Effector memory CD4-positive, alpha-beta T cell (primary cell): ENCODE data around the gene CDS2.

Experiments used
- DNase-seq, 3 donors: peaks; one replicate each; pipeline ENCODE4 v3.0.0-alpha.2; 2020
- H3K27ac ChIP-seq: 2 replicates; pipeline ENCODE4 v1.7.0; 2013; ENCODE audit warnings: mild to moderate bottlenecking, low read length, moderate library complexity; ENCODE audit not compliant: insufficient read depth, poor library complexity, severe bottlenecking
- H3K27me3 ChIP-seq: replicated peaks from 2 replicates; pipeline ENCODE4 v1.7.0; 2013; ENCODE audit warnings: mild to moderate bottlenecking, low read length; ENCODE audit not compliant: insufficient read depth, control insufficient read depth, poor library complexity, severe bottlenecking
- H3K36me3 ChIP-seq: 2 replicates; pipeline ENCODE4 v1.7.0; 2013; ENCODE audit warnings: mild to moderate bottlenecking, low read length, moderate library complexity; ENCODE audit not compliant: control insufficient read depth, insufficient read depth
- H3K4me1 ChIP-seq: 2 replicates; pipeline ENCODE4 v1.7.0; 2013; ENCODE audit warnings: low read length, mild to moderate bottlenecking; ENCODE audit not compliant: control insufficient read depth, insufficient read depth, poor library complexity, severe bottlenecking
- H3K4me3 ChIP-seq: 2 replicates; pipeline ENCODE4 v1.7.0; 2013; ENCODE audit warnings: low read length, low read depth, mild to moderate bottlenecking; ENCODE audit not compliant: insufficient read depth, poor library complexity, severe bottlenecking
- H3K9me3 ChIP-seq: 2 replicates; pipeline ENCODE4 v1.7.0; 2013; ENCODE audit warnings: mild to moderate bottlenecking, low read length, moderate library complexity; ENCODE audit not compliant: control insufficient read depth

Gene CDS2

DNA sequence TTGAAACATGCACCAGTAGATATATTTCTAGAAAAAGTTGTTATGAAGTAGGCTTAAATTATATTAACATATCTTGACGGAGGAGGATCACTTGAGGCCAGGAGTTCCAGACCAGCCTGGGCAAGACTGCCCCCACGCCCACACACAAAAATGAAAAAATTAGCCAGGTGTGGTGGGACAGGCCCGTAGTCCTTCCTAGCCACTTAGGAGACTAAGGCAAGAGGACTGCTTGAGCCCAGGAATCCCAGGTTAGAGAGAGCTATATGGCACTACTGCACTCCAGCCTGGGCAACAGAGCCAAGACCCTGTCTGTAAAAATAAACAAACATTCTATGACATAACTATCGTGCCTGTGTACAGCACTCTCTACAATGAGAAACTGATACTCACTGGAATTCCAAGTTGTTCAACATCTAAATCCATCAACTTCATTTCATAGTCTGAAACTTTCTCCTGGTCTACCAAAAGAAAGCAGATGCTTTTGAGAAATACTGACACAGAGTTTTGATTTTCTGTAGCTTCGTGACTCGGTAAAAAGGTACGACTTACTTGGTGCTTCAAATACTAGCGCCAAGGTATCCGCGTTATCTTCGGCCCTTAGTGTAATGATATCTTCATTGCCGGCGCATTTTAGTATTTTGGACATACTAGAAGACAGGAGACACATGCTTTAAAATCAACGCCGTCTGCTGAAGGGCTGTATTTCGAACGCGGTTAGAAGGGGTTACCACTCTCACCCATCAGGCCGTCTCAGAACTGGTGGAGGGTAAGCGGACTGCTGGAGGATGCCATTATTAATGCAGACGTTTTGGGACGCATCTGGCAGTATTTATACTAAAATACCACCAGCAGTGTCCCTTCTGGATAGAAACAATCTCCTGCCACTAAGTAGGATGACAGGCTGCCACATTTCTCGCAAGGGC lies 8.3 kb upstream of the CDS2 start:
- peaks cover 14% of the 10 kb centered on the region for H3K4me1 ChIP-seq
- no peaks in the 10 kb centered on the region for H3K9me3 ChIP-seq
- H3K27ac ChIP-seq = peak overlapping the region; percentile 77
- H3K4me3 ChIP-seq = peak overlapping the region; percentile 88
- no peaks in the 10 kb centered on the region for H3K27me3 ChIP-seq
- peaks cover 25% of the 10 kb centered on the region for H3K36me3 ChIP-seq
- no peak for DNase-seq

- peak overlapping the region; percentile 88 for H3K4me3 ChIP-seq
- H3K27me3 ChIP-seq = no peaks in the 10 kb centered on the region
- H3K27ac ChIP-seq = peak overlapping the region; percentile 77
- no peaks in the 10 kb centered on the region for H3K9me3 ChIP-seq
- no peak for DNase-seq
- H3K36me3 ChIP-seq = peaks cover 25% of the 10 kb centered on the region
- peaks cover 11% of the 10 kb centered on the region for H3K4me1 ChIP-seq
Observed at GRCh38 chr20:5119143-5119434, 7.7 kb upstream of the CDS2 start.

DNA sequence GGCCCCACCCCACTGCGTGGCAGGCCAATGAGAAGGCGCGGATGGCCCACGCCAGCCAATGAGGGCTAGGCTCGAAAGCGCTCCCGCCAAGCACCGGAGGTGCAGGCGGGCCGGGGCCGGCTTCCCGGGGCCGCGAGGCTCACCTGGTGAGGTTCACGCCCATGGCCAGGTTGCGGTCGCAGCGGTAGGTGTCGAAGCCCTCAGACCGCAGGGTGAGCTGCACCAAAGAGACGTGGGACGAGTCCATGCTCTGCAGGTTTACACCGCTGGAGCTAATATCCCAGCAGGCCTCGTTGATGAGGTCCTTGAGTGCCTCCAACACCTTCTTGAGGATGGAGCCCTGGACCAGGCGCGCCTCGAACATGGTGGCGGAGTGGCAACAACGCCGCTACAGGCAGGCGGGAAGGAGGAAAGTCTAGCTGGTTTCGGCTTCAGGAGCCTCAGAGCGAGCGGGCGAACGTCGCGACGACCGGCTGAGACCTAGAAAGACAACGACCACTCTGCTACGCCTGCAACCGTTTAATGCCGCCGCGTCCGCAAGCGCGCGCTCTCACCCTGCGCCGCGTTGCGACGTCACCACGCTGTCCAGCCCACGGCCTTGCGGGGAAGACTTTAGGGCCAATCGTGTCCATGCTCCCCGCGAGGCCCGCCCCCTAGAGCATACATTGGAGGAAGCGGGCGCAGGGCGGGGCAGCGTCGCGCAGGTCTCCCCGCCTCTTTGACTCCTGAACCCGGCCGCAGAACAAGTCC lies 7.2 kb upstream of the CDS2 start, which contains the start of gene PCNA:
Gene PCNA (minus strand): TSS at position 524 of the 750 bp plus-strand sequence. CDS start 160 bp downstream, at position 364.
- no peaks in the 10 kb centered on the region for H3K9me3 ChIP-seq
- no peaks in the 10 kb centered on the region for H3K27me3 ChIP-seq
- peak within 1 kb of the TSS; percentile 77 for H3K27ac ChIP-seq
- H3K36me3 ChIP-seq = peaks cover 22% of the 10 kb centered on the region
- peak within 1 kb of the TSS; percentile 88 for H3K4me3 ChIP-seq
- DNase-seq = peak; percentile 85 to 93 (median 91)
- H3K4me1 ChIP-seq = peaks cover 11% of the 10 kb centered on the region

- Histone ChIP-seq H3K4me3 (peak overlapping the region; percentile 88), H3K27me3 (no peaks in the 10 kb centered on the region), H3K9me3 (no peaks in the 10 kb centered on the region), H3K27ac (peak overlapping the region; percentile 77), H3K36me3 (peaks cover 18% of the 10 kb centered on the region), H3K4me1 (peaks cover 11% of the 10 kb centered on the region)
- no peak for DNase-seq
Observed at GRCh38 chr20:5120185-5120476, 6.7 kb upstream of the CDS2 start.

- no peak for DNase-seq
- Histone ChIP-seq H3K4me1 (peaks cover 17% of the 10 kb centered on the region), H3K9me3 (no peaks in the 10 kb centered on the region), H3K27ac (no peak overlapping the region), H3K4me3 (no peak overlapping the region), H3K36me3 (no peaks in the 10 kb centered on the region), H3K27me3 (no peaks in the 10 kb centered on the region)
Observed at GRCh38 chr20:5122873-5123260, 3.9 kb upstream of the CDS2 start.

GRCh38 chr20:5127204-5127858 lies 523 bp downstream of the CDS2 start:
- Histone ChIP-seq H3K9me3 (no peaks in the 10 kb centered on the region), H3K27me3 (no peaks in the 10 kb centered on the region), H3K4me3 (peak overlapping the region; percentile 82), H3K27ac (peak overlapping the region; percentile 95), H3K4me1 (peaks cover 14% of the 10 kb centered on the region), H3K36me3 (no peaks in the 10 kb centered on the region)
- DNase-seq = peak; percentile 62 to 68 (median 64)

GRCh38 chr20:5127859-5128424 lies 1.1 kb downstream of the CDS2 start:
- Histone ChIP-seq H3K9me3 (no peaks in the 10 kb centered on the region), H3K4me3 (peak overlapping the region; percentile 82), H3K27ac (peak overlapping the region; percentile 95), H3K36me3 (no peaks in the 10 kb centered on the region), H3K27me3 (no peaks in the 10 kb centered on the region), H3K4me1 (peaks cover 14% of the 10 kb centered on the region)
- no peak for DNase-seq

- Histone ChIP-seq H3K27me3 (no peaks in the 10 kb centered on the region), H3K4me1 (peaks cover 14% of the 10 kb centered on the region), H3K36me3 (no peaks in the 10 kb centered on the region), H3K27ac (no peak overlapping the region), H3K9me3 (no peaks in the 10 kb centered on the region), H3K4me3 (no peak overlapping the region)
- DNase-seq = no peak
Observed at GRCh38 chr20:5128886-5129285, 2.1 kb downstream of the CDS2 start.

DNA sequence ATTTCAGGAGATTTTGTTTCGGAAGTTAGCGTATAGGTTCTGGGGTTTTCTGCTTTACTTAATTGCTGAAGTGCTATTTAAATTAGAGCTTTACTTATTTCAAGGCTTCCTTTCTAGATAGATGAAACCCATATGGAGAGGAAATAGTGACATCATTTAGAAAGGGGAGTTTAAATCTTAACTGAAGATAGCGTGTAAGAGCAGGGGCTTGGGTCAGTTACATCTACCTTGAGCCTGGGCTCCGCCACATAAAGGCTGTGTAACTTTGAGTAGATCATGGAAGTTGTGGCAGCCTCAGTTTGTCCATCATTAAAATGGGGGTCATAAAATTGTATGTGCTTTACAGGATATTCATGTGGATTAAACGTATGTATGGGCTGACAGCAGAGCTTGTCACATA lies 4.7 kb downstream of the CDS2 start:
- DNase-seq = no peak
- H3K27me3 ChIP-seq = no peaks in the 10 kb centered on the region
- peaks cover 3% of the 10 kb centered on the region for H3K36me3 ChIP-seq
- H3K27ac ChIP-seq = no peak overlapping the region
- no peak overlapping the region for H3K4me3 ChIP-seq
- peaks cover 10% of the 10 kb centered on the region for H3K4me1 ChIP-seq
- no peaks in the 10 kb centered on the region for H3K9me3 ChIP-seq
